Astrocyte (in vitro differentiated cells and primary cell): ENCODE measurements around the gene ADGRF1.

Experiments
- EZH2 ChIP-seq: IDR thresholded peaks from 2 replicates; pipeline ENCODE4 v1.6.1; 2012; ENCODE audit warnings: mild to moderate bottlenecking, low read length, inconsistent platforms; ENCODE audit not compliant: insufficient read depth
- TF ChIP-seq, protein P1 (sequence below): IDR thresholded peaks from 2 replicates; pipeline ENCODE4 v1.5.1; 2011; ENCODE audit warnings: low read depth, mild to moderate bottlenecking, inconsistent platforms, low read length, moderate library complexity; ENCODE audit not compliant: insufficient read depth

DNA sequence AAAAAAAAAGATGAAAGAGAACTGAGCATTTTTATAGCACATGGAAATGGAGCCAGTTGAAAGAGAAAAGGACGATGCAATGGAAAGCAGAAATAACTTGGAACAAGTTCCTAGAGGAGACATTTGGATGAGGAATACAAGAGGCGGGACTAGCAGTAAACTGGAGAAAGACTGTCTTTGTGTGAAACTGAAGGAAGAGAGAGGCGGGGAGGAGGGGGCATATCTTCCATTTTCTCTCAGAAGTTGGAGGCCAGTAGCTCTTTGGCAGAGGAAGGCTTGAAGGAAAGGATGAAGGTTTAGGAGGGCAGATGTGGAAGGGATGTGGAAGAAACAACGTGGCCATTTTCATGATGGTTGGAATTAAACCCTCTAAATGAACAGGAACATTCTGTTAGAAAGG lies 33.0 kb upstream of the ADGRF1 start:
- TF ChIP-seq, protein P1, sequence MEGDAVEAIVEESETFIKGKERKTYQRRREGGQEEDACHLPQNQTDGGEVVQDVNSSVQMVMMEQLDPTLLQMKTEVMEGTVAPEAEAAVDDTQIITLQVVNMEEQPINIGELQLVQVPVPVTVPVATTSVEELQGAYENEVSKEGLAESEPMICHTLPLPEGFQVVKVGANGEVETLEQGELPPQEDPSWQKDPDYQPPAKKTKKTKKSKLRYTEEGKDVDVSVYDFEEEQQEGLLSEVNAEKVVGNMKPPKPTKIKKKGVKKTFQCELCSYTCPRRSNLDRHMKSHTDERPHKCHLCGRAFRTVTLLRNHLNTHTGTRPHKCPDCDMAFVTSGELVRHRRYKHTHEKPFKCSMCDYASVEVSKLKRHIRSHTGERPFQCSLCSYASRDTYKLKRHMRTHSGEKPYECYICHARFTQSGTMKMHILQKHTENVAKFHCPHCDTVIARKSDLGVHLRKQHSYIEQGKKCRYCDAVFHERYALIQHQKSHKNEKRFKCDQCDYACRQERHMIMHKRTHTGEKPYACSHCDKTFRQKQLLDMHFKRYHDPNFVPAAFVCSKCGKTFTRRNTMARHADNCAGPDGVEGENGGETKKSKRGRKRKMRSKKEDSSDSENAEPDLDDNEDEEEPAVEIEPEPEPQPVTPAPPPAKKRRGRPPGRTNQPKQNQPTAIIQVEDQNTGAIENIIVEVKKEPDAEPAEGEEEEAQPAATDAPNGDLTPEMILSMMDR: no peak
- TF ChIP-seq EZH2: no peak
